Calu3 (cell line): Measurements from ENCODE around the gene PLXNA2. TPM values are rescaled to one million over a fixed set of nuclear protein-coding genes. Genes with fewer than 3 reads are reported as not detected.

Experiments
- BruUV-seq: library from RNA; stranded (reverse); fragments of 400-500 nt; replicated peaks from 2 replicates; lab custom pipeline; 2021; lab: Mats Ljungman, UMichigan
- CTCF ChIA-PET: fragments of 300-600 bp; sonication (Branson Sonifier 250); formaldehyde crosslinking; loops from one replicate; lab custom pipeline; 2022; ENCODE audit warnings: antibody characterized with exemption; lab: Charles Lee
- DNase-seq: peaks from one replicate; pipeline ENCODE4 v3.0.0; 2022
- H3K27ac Mint-ChIP-seq: one replicate; pipeline ENCODE4 v1.8.0; 2022; ENCODE audit warnings: mixed read lengths; ENCODE audit not compliant: unreplicated experiment
- H3K27me3 Mint-ChIP-seq: one replicate; pipeline ENCODE4 v1.8.0; 2022; ENCODE audit warnings: mixed read lengths; ENCODE audit not compliant: unreplicated experiment
- H3K36me3 Mint-ChIP-seq: one replicate; pipeline ENCODE4 v1.8.0; 2022; ENCODE audit warnings: mild to moderate bottlenecking, moderate library complexity, mixed read lengths; ENCODE audit not compliant: insufficient read depth, unreplicated experiment
- H3K4me1 Mint-ChIP-seq: one replicate; pipeline ENCODE4 v1.8.0; 2022; ENCODE audit warnings: mild to moderate bottlenecking, low read depth, mixed read lengths; ENCODE audit not compliant: unreplicated experiment
- H3K4me3 Mint-ChIP-seq: one replicate; pipeline ENCODE4 v1.8.0; 2022; ENCODE audit warnings: mild to moderate bottlenecking, low read depth, moderate library complexity, mixed read lengths; ENCODE audit not compliant: unreplicated experiment
- H3K9me3 Mint-ChIP-seq: one replicate; pipeline ENCODE4 v1.8.0; 2022; ENCODE audit warnings: low read depth, mixed read lengths; ENCODE audit not compliant: unreplicated experiment
- CTCF ChIP-seq: fragments of 200-600 bp; IDR thresholded peaks from one replicate; pipeline ENCODE4 v1.8.0; 2022; ENCODE audit warnings: antibody characterized with exemption; ENCODE audit not compliant: unreplicated experiment
- intact Hi-C: fragments of 100-400 bp; cut with micrococcal nuclease; formaldehyde crosslinking; loops from one replicate; pipeline ENCODE4 v1.10.0; 2022; ENCODE audit not compliant: unreplicated experiment
- total RNA-seq: library from RNA; stranded (reverse); gene quantifications from 2 replicates; pipeline ENCODE4 v1.2.3, GENCODE V29; 2022

PLXNA2 gene
- total RNA-seq, 1 experiment from 2014 or later: 16.2 TPM

- no peak overlapping the region for H3K4me3 Mint-ChIP-seq
- no peak for TF ChIP-seq CTCF
- intact Hi-C loops: no loop called here
- H3K27ac Mint-ChIP-seq: no peak overlapping the region
- BruUV-seq: no TSS peak
- CTCF ChIA-PET: interaction anchor here (0.7 kb wide), 1 partner anchor 233 kb away, joined by 3 read pairs; no protein-coding TSS in a partner anchor
- H3K27me3 Mint-ChIP-seq: peaks cover 90% of the 10 kb centered on the region
- H3K4me1 Mint-ChIP-seq: peaks cover 19% of the 10 kb centered on the region
- no peak for DNase-seq
- no peaks in the 10 kb centered on the region for H3K36me3 Mint-ChIP-seq
- H3K9me3 Mint-ChIP-seq: peaks cover 4% of the 10 kb centered on the region
These were observed 10.2 kb upstream of the PLXNA2 start for GRCh38 chr1:208254376-208254775.

GRCh38 chr1:208252836-208253576, 8.8 kb upstream of the PLXNA2 start:
- Mint-ChIP-seq H3K4me3 (peak overlapping the region; percentile 57), H3K27me3 (peaks cover 88% of the 10 kb centered on the region), H3K36me3 (no peaks in the 10 kb centered on the region), H3K4me1 (peaks cover 19% of the 10 kb centered on the region), H3K9me3 (no peaks in the 10 kb centered on the region), H3K27ac (no peak overlapping the region)
- no peak for TF ChIP-seq CTCF
- CTCF ChIA-PET: interaction anchor here (0.6 to 1.9 kb wide), 5 partner anchors 13 to 255 kb away, joined by 3 to 37 read pairs (median 9); no protein-coding TSS in a partner anchor
- no peak for DNase-seq
- intact Hi-C loops: loop anchor here (1.0 kb wide), 1 partner anchor 232 kb away; no protein-coding TSS in a partner anchor
- no TSS peak for BruUV-seq

- Mint-ChIP-seq H3K4me1 (peaks cover 19% of the 10 kb centered on the region), H3K9me3 (no peaks in the 10 kb centered on the region), H3K4me3 (peak overlapping the region; percentile 57), H3K27me3 (peaks cover 80% of the 10 kb centered on the region), H3K27ac (no peak overlapping the region), H3K36me3 (no peaks in the 10 kb centered on the region)
- TF ChIP-seq CTCF: peak; percentile 87
- intact Hi-C loops: loop anchor here (1.0 kb wide), 1 partner anchor 231 kb away; no protein-coding TSS in a partner anchor
- peak; percentile 91 for DNase-seq
- CTCF ChIA-PET: interaction anchor here (0.6 to 1.9 kb wide), 14 partner anchors 8 to 355 kb away, joined by 3 to 37 read pairs (median 4); partner anchors contain the start of gene PLXNA2
- no TSS peak for BruUV-seq
These were observed 8.0 kb upstream of the PLXNA2 start for GRCh38 chr1:208251911-208252835.

GRCh38 chr1:208251015-208251414, 6.8 kb upstream of the PLXNA2 start:
- BruUV-seq: no TSS peak
- Mint-ChIP-seq H3K9me3 (no peaks in the 10 kb centered on the region), H3K36me3 (no peaks in the 10 kb centered on the region), H3K27me3 (peaks cover 68% of the 10 kb centered on the region), H3K27ac (no peak overlapping the region), H3K4me3 (no peak overlapping the region), H3K4me1 (peaks cover 19% of the 10 kb centered on the region)
- no peak for DNase-seq
- TF ChIP-seq CTCF: no peak
- intact Hi-C loops: no loop called here
- CTCF ChIA-PET: interaction anchor here (0.7 to 1.8 kb wide), 2 partner anchors 48 to 229 kb away, joined by 6 to 9 read pairs; no protein-coding TSS in a partner anchor
